ENCODE data around the gene TGM5. TPM values are rescaled to one million over a fixed set of nuclear protein-coding genes. Genes with fewer than 3 reads are reported as not detected.

TGM5 gene
- total RNA-seq, 1 donor from 2014 or later: not detected

DNA sequence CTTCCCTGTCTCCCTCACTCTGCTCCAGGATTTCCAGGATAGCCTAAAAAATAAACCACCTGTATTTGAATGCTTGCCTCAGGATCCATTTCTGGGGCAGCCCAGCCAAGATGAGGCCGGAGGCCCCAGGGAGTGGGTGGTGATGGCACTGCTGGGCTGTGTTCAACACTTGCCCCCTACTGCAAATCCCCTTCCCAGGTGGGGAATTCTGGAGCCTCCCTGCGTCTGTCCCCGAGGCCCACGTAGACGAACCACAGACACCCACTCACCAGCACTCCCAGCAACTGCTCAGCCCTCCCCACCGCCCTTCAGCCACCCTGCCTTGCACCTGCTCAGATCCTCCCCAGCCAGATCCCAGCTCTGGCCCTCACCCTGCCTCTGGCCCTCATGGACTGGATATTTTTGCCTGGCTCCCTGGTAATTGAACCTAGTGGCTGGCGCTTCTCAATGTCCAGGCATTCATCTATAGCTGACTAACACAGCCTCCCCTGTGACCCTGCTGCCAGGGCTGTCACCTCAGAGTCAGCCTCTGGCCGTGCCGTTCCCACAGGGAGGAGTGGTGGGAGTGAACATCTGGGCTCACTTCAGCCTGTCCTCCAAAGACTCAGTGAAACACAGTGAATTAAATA, 28.8 kb downstream of the TGM5 start:
- DNase-seq: no peak
- intact Hi-C loops (cut with micrococcal nuclease): no loop called here
- Histone ChIP-seq H3K27ac (replicated peaks) (no peak overlapping the region), H3K27me3 (ENCODE audit: low read depth) (peaks cover 25% of the 10 kb centered on the region), H3K36me3 (no peaks in the 10 kb centered on the region), H3K4me3 (no peak overlapping the region), H3K9me3 (replicated peaks) (no peaks in the 10 kb centered on the region), H3K4me1 (no peaks in the 10 kb centered on the region)
- TF ChIP-seq, protein P1, sequence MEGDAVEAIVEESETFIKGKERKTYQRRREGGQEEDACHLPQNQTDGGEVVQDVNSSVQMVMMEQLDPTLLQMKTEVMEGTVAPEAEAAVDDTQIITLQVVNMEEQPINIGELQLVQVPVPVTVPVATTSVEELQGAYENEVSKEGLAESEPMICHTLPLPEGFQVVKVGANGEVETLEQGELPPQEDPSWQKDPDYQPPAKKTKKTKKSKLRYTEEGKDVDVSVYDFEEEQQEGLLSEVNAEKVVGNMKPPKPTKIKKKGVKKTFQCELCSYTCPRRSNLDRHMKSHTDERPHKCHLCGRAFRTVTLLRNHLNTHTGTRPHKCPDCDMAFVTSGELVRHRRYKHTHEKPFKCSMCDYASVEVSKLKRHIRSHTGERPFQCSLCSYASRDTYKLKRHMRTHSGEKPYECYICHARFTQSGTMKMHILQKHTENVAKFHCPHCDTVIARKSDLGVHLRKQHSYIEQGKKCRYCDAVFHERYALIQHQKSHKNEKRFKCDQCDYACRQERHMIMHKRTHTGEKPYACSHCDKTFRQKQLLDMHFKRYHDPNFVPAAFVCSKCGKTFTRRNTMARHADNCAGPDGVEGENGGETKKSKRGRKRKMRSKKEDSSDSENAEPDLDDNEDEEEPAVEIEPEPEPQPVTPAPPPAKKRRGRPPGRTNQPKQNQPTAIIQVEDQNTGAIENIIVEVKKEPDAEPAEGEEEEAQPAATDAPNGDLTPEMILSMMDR (IDR thresholded peaks at IDR 0.05; ENCODE audit: borderline replicate concordance): no peak

DNA sequence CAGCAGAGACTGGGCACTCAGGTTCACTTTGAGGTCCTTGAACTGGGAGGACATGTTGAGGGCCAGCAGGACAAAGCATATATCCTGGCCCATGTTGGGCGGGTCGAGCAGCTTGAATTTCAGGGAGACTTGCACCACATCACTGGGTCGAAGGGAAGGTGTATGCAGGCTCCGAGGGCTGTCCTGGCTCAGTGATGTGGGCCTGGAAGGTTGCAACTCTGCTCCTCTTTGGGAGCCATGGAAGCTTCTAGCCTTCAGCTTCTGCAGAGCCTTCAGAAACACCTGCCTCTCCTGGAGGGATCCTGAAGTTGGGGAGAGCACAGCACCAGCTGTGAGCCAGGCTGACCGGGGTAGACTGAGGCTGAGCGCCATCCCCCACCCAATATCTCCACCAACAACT, 31.2 kb downstream of the TGM5 start:
- Histone ChIP-seq H3K4me1 (no peaks in the 10 kb centered on the region), H3K27me3 (ENCODE audit: low read depth) (peaks cover 14% of the 10 kb centered on the region), H3K36me3 (no peaks in the 10 kb centered on the region), H3K27ac (replicated peaks) (no peak overlapping the region), H3K4me3 (no peak overlapping the region), H3K9me3 (replicated peaks) (no peaks in the 10 kb centered on the region)
- TF ChIP-seq, protein P1 (IDR thresholded peaks at IDR 0.05; ENCODE audit: borderline replicate concordance): no peak
- intact Hi-C loops (cut with micrococcal nuclease): no loop called here
- DNase-seq: no peak

DNA sequence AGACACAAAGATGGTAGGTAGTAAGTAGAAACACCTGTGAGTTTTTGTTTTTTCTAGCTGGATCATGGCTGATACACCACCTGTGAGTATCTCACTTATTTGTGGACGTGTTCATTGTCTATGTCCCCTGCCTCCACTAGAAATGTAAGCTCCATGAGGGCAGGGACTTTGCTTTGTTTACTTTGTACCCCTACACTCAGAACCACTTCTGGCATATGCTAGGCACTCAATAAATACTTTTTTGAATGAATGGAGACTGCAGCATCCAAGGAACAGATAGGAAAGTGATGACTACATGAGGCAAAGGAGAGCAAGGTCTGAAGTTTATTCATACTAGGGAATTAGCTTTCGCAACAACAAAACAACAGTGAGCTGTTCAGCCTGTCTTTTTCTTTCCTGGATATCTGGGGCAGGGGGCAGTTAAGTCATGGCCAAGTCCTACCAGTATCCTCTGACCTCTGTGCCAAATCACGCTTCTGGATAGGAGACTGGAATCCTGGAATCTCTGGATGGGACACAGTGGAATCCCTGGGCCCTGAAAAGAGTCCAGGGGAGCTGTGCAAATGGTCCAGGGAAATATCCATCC, 34.3 kb downstream of the TGM5 start:
- Histone ChIP-seq H3K27me3 (ENCODE audit: low read depth) (no peaks in the 10 kb centered on the region), H3K27ac (replicated peaks) (no peak overlapping the region), H3K9me3 (replicated peaks) (no peaks in the 10 kb centered on the region), H3K4me3 (no peak overlapping the region), H3K36me3 (no peaks in the 10 kb centered on the region), H3K4me1 (peaks cover 12% of the 10 kb centered on the region)
- TF ChIP-seq, protein P1 (IDR thresholded peaks at IDR 0.05; ENCODE audit: borderline replicate concordance): no peak
- intact Hi-C loops (cut with micrococcal nuclease): no loop called here
- no peak for DNase-seq

DNA sequence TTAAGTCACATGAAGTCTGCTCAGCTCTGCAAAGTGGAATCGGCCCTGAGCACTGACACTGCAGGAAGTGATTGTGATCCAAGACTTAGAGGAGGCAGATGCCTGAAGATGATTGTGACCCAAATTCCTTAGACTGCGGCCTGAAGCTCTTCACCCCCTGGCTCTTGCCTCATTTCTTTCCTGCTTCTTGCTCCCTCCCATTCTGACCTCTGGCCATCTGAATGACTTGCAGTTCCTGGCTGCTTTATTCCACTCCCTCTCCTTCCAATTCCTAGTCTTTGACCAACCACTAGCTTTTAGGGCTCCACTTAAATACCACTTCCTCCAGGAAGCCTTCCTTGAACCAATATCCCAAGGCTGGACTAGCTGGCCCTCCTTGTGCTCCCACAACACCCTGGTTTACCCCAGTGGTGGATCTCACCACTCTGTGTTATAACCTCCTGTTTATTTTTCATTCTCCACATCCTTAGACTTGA, 36.0 kb downstream of the TGM5 start:
- no peak for DNase-seq
- Histone ChIP-seq H3K27me3 (ENCODE audit: low read depth) (no peaks in the 10 kb centered on the region), H3K4me3 (no peak overlapping the region), H3K27ac (replicated peaks) (no peak overlapping the region), H3K36me3 (no peaks in the 10 kb centered on the region), H3K4me1 (peaks cover 12% of the 10 kb centered on the region), H3K9me3 (replicated peaks) (no peaks in the 10 kb centered on the region)
- intact Hi-C loops (cut with micrococcal nuclease): no loop called here
- TF ChIP-seq, protein P1 (IDR thresholded peaks at IDR 0.05; ENCODE audit: borderline replicate concordance): no peak

DNA sequence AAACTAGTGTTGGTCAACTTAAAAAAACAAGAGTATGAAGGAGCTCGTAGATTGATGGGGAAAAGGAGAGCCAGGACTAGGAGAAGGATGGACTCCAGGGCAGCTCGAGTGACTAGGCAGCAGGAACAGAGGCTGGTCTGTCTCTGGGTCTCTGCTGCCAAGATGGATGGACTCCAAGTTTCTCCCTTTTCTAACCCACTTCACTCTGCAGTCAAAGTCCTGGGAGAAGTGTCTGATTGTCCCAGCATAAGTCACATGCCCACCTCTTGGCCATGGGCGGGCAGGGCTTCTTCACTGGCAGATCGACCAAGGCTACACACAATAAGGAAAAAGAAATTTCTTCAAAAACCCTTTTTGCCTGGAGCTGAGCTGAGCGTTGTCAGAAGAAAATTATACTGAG, 36.8 kb downstream of the TGM5 start:
- TF ChIP-seq, protein P1 (IDR thresholded peaks at IDR 0.05; ENCODE audit: borderline replicate concordance): no peak
- intact Hi-C loops (cut with micrococcal nuclease): no loop called here

More for the DNA sequence above, 36.8 kb downstream of the TGM5 start:
- Histone ChIP-seq H3K4me3 (no peak overlapping the region), H3K9me3 (replicated peaks) (no peaks in the 10 kb centered on the region), H3K27me3 (ENCODE audit: low read depth) (no peaks in the 10 kb centered on the region), H3K4me1 (peaks cover 12% of the 10 kb centered on the region), H3K27ac (replicated peaks) (no peak overlapping the region), H3K36me3 (no peaks in the 10 kb centered on the region)
- DNase-seq: no peak
